RWPE2 (cell line): Measurements from ENCODE around the gene TXN2.
A peak's percentile ranks its signal among the peaks of the same experiment; 100 is the strongest.
"Not testable (repeated sequence)": the region's sequence is repeated elsewhere in the genome, so short reads cannot be mapped to it uniquely, and the experiment has no call there.

ENCODE experiments used
- ATAC-seq: fragments of 200-7000 bp; cut with Tn5 transposase; 3 replicates; pipeline ENCODE4 v1.9.1; 2021; ENCODE audit warnings: low read depth
- DNase-seq: peaks from one replicate; pipeline ENCODE4 v3.0.0-alpha.2; 2020; ENCODE audit warnings: low spot score
- H3K27ac ChIP-seq: fragments of 450-650 bp; 2 replicates; pipeline ENCODE4 v1.5.1; 2017; ENCODE audit warnings: mild to moderate bottlenecking; ENCODE audit not compliant: poor library complexity, severe bottlenecking
- H3K27me3 ChIP-seq: fragments of 250-450 bp; sonication (Bioruptor Pico); 2 replicates; pipeline ENCODE4 v1.5.1; 2021; ENCODE audit warnings: mild to moderate bottlenecking, moderate library complexity; ENCODE audit not compliant: insufficient read depth, poor library complexity, severe bottlenecking
- H3K36me3 ChIP-seq: fragments of 250-450 bp; sonication (Bioruptor Pico); 2 replicates; pipeline ENCODE4 v1.5.1; 2020; ENCODE audit warnings: low read depth, mild to moderate bottlenecking, moderate library complexity
- H3K4me1 ChIP-seq: fragments of 250-450 bp; sonication (Bioruptor Pico); 2 replicates; pipeline ENCODE4 v1.5.1; 2021; ENCODE audit warnings: mild to moderate bottlenecking, moderate library complexity; ENCODE audit not compliant: insufficient read depth, poor library complexity, severe bottlenecking
- H3K4me3 ChIP-seq: fragments of 250-450 bp; sonication (Bioruptor Pico); 2 replicates; pipeline ENCODE4 v1.5.1; 2021; ENCODE audit warnings: mild to moderate bottlenecking, moderate library complexity; ENCODE audit not compliant: severe bottlenecking
- H3K9me3 ChIP-seq: fragments of 250-450 bp; sonication (Bioruptor Pico); 2 replicates; pipeline ENCODE4 v1.5.1; 2021; ENCODE audit warnings: mild to moderate bottlenecking, moderate library complexity; ENCODE audit not compliant: severe bottlenecking
- TF ChIP-seq, protein P1 (sequence below): fragments of 450-650 bp; IDR thresholded peaks from one replicate; pipeline ENCODE4 v1.5.1; 2017; ENCODE audit warnings: mild to moderate bottlenecking, moderate library complexity; ENCODE audit not compliant: poor library complexity, severe bottlenecking

Gene TXN2

DNA sequence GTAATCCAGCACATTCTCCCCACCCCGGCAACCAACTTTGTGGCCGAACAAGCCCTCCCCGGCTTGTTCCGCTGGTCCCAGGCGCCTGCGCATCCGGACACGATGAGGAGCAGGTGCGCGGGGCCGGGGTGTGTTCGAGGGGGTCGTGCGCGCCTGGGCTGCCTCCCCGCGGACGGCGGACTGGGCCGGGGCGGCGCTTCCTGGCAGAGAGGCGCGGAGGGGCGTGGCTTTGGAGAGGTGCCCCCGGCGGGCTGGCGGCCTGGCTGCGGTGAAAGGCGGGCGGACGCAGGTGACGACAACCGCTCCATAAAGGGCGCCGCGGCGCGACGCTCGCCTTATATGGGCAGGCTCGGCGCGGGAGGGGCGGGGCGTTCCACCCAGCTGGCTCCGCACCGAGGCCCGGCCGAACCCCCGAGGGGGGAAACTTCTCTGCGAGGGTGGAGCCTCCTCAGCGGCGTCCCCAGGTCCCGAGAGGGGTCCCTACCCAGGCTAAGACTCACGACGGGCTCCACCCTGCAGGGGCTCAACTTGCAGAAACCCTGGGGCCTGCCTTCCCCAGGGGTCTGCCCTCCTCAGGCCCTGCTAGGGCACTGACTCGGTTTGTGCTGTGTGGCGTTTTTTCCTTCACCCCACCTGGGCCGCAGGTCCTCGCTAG lies 26.4 kb downstream of the TXN2 start:
- DNase-seq (peak; percentile 93), ATAC-seq (peak; percentile 78)
- Histone ChIP-seq H3K4me3 (peak overlapping the region; percentile 17), H3K4me1 (peaks cover 10% of the 10 kb centered on the region), H3K27me3 (no peaks in the 10 kb centered on the region), H3K36me3 (no peaks in the 10 kb centered on the region), H3K9me3 (no peaks in the 10 kb centered on the region), H3K27ac (peak overlapping the region; percentile 17)
- TF ChIP-seq, protein P1, sequence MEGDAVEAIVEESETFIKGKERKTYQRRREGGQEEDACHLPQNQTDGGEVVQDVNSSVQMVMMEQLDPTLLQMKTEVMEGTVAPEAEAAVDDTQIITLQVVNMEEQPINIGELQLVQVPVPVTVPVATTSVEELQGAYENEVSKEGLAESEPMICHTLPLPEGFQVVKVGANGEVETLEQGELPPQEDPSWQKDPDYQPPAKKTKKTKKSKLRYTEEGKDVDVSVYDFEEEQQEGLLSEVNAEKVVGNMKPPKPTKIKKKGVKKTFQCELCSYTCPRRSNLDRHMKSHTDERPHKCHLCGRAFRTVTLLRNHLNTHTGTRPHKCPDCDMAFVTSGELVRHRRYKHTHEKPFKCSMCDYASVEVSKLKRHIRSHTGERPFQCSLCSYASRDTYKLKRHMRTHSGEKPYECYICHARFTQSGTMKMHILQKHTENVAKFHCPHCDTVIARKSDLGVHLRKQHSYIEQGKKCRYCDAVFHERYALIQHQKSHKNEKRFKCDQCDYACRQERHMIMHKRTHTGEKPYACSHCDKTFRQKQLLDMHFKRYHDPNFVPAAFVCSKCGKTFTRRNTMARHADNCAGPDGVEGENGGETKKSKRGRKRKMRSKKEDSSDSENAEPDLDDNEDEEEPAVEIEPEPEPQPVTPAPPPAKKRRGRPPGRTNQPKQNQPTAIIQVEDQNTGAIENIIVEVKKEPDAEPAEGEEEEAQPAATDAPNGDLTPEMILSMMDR, result peak; percentile 19

- H3K9me3 ChIP-seq, result no peaks in the 10 kb centered on the region
- no peak for ATAC-seq
- H3K36me3 ChIP-seq, result no peaks in the 10 kb centered on the region
These were observed 27.5 kb downstream of the TXN2 start for GRCh38 chr22:36453855-36454378.

GRCh38 chr22:36452978-36453607 lies 28.3 kb downstream of the TXN2 start:
- ATAC-seq, DNase-seq, H3K27ac ChIP-seq, H3K9me3 ChIP-seq, H3K4me3 ChIP-seq, H3K36me3 ChIP-seq, H3K27me3 ChIP-seq: not testable (repeated sequence)
- H3K4me1 ChIP-seq, result peaks cover 10% of the 10 kb centered on the region

More at GRCh38 chr22:36453855-36454378, 27.5 kb downstream of the TXN2 start:
- Histone ChIP-seq H3K27me3 (no peaks in the 10 kb centered on the region), H3K27ac (no peak overlapping the region), H3K4me1 (peaks cover 10% of the 10 kb centered on the region), H3K4me3 (no peak overlapping the region)
- no peak for DNase-seq
- TF ChIP-seq, protein P1, result no peak

- no peak for DNase-seq
- TF ChIP-seq, protein P1, result no peak
- no peaks in the 10 kb centered on the region for H3K27me3 ChIP-seq
- no peak for ATAC-seq
- no peaks in the 10 kb centered on the region for H3K9me3 ChIP-seq
- H3K27ac ChIP-seq, result peak overlapping the region; percentile 44
- H3K4me3 ChIP-seq, result no peak overlapping the region
- H3K4me1 ChIP-seq, result peaks cover 10% of the 10 kb centered on the region
- H3K36me3 ChIP-seq, result no peaks in the 10 kb centered on the region
These were observed 29.0 kb downstream of the TXN2 start for GRCh38 chr22:36452250-36452977.

GRCh38 chr22:36450923-36451322 lies 30.5 kb downstream of the TXN2 start:
- H3K4me1 ChIP-seq, result peaks cover 10% of the 10 kb centered on the region
- H3K36me3 ChIP-seq, H3K4me3 ChIP-seq, DNase-seq, H3K9me3 ChIP-seq, ATAC-seq, H3K27me3 ChIP-seq: not testable (repeated sequence)
- H3K27ac ChIP-seq, result peak overlapping the region; percentile 44
